ENCODE measurements around the gene HIPK1. TPM values are rescaled to one million over a fixed set of nuclear protein-coding genes. Genes with fewer than 3 reads are reported as not detected.
A peak's percentile ranks its signal among the peaks of the same experiment; 100 is the strongest.

Gene HIPK1
- total RNA-seq, 1 donor from 2014 or later, result 108 TPM

GRCh38 chr1:113922957-113923356 is 6.2 kb upstream of the HIPK1 start:
- H3K4me3 Mint-ChIP-seq (ENCODE audit: low read depth), result no peak overlapping the region
- intact Hi-C loops (cut with micrococcal nuclease), result no loop called here
- H3K27ac Mint-ChIP-seq, result no peak overlapping the region
- DNase-seq (ENCODE audit: low spot score), result no peak
- H3K36me3 Mint-ChIP-seq (ENCODE audit: low read depth), result no peaks in the 10 kb centered on the region
- no peaks in the 10 kb centered on the region for H3K9me3 Mint-ChIP-seq
- peaks cover 8% of the 10 kb centered on the region for H3K27me3 Mint-ChIP-seq (ENCODE audit: low read depth)
- H3K4me1 Mint-ChIP-seq (ENCODE audit: low read depth), result peaks cover 8% of the 10 kb centered on the region

GRCh38 chr1:113924473-113924872 is 4.7 kb upstream of the HIPK1 start:
- peaks cover 8% of the 10 kb centered on the region for H3K27me3 Mint-ChIP-seq (ENCODE audit: low read depth)
- no peak for DNase-seq (ENCODE audit: low spot score)
- intact Hi-C loops (cut with micrococcal nuclease), result no loop called here
- peaks cover 12% of the 10 kb centered on the region for H3K4me1 Mint-ChIP-seq (ENCODE audit: low read depth)
- H3K9me3 Mint-ChIP-seq, result no peaks in the 10 kb centered on the region
- H3K36me3 Mint-ChIP-seq (ENCODE audit: low read depth), result no peaks in the 10 kb centered on the region
- H3K4me3 Mint-ChIP-seq (ENCODE audit: low read depth), result no peak overlapping the region
- H3K27ac Mint-ChIP-seq, result no peak overlapping the region

GRCh38 chr1:113928187-113928930 is 765 bp upstream of the HIPK1 start:
- intact Hi-C loops (cut with micrococcal nuclease), result loop anchor here (2.0 to 5.0 kb wide), 2 partner anchors 91 to 972 kb away; partner anchors contain the start of gene SLC16A1
- Mint-ChIP-seq H3K27me3 (ENCODE audit: low read depth) (peaks cover 3% of the 10 kb centered on the region), H3K27ac (peak overlapping the region; percentile 100), H3K4me3 (ENCODE audit: low read depth) (peak overlapping the region; percentile 97), H3K36me3 (ENCODE audit: low read depth) (peaks cover 12% of the 10 kb centered on the region), H3K4me1 (ENCODE audit: low read depth) (peaks cover 39% of the 10 kb centered on the region), H3K9me3 (no peaks in the 10 kb centered on the region)
- DNase-seq (ENCODE audit: low spot score), result no peak

GRCh38 chr1:113929750-113930498 is 800 bp downstream of the HIPK1 start:
- peaks cover 50% of the 10 kb centered on the region for H3K4me1 Mint-ChIP-seq (ENCODE audit: low read depth)

GRCh38 chr1:113930499-113931161 is 1.5 kb downstream of the HIPK1 start:
- no peaks in the 10 kb centered on the region for H3K27me3 Mint-ChIP-seq (ENCODE audit: low read depth)
- H3K4me3 Mint-ChIP-seq (ENCODE audit: low read depth), result peak overlapping the region; percentile 97
- peak; percentile 67 for DNase-seq (ENCODE audit: low spot score)
- H3K9me3 Mint-ChIP-seq, result no peaks in the 10 kb centered on the region
- peak overlapping the region; percentile 99 for H3K27ac Mint-ChIP-seq
- H3K36me3 Mint-ChIP-seq (ENCODE audit: low read depth), result peaks cover 30% of the 10 kb centered on the region
- intact Hi-C loops (cut with micrococcal nuclease), result loop anchor here (1.0 to 5.0 kb wide), 8 partner anchors 10 to 828 kb away; partner anchors contain the start of genes OLFML3, PHTF1, RSBN1 and TRIM33
- peaks cover 57% of the 10 kb centered on the region for H3K4me1 Mint-ChIP-seq (ENCODE audit: low read depth)

More at GRCh38 chr1:113929750-113930498, 800 bp downstream of the HIPK1 start:
- Mint-ChIP-seq H3K36me3 (ENCODE audit: low read depth) (peaks cover 24% of the 10 kb centered on the region), H3K4me3 (ENCODE audit: low read depth) (peak overlapping the region; percentile 97), H3K27me3 (ENCODE audit: low read depth) (no peaks in the 10 kb centered on the region), H3K27ac (peak overlapping the region; percentile 99), H3K9me3 (no peaks in the 10 kb centered on the region)
- intact Hi-C loops (cut with micrococcal nuclease), result loop anchor here (1.0 to 5.0 kb wide), 10 partner anchors 25 to 973 kb away; partner anchors contain the start of genes DCLRE1B, OLFML3, PHTF1 and RSBN1
- peak; percentile 62 for DNase-seq (ENCODE audit: low spot score)

- DNase-seq (ENCODE audit: low spot score), result no peak
- intact Hi-C loops (cut with micrococcal nuclease), result loop anchor here (1.0 to 5.0 kb wide), 6 partner anchors 9 to 827 kb away; partner anchors contain the start of genes OLFML3, PHTF1 and TRIM33
- H3K4me3 Mint-ChIP-seq (ENCODE audit: low read depth), result peak overlapping the region; percentile 97
- peaks cover 61% of the 10 kb centered on the region for H3K4me1 Mint-ChIP-seq (ENCODE audit: low read depth)
- peak overlapping the region; percentile 99 for H3K27ac Mint-ChIP-seq
- H3K36me3 Mint-ChIP-seq (ENCODE audit: low read depth), result peaks cover 35% of the 10 kb centered on the region
- H3K9me3 Mint-ChIP-seq, result no peaks in the 10 kb centered on the region
- no peaks in the 10 kb centered on the region for H3K27me3 Mint-ChIP-seq (ENCODE audit: low read depth)
These were observed 2.3 kb downstream of the HIPK1 start for GRCh38 chr1:113931451-113931851.

- peaks cover 73% of the 10 kb centered on the region for H3K4me1 Mint-ChIP-seq (ENCODE audit: low read depth)
- H3K4me3 Mint-ChIP-seq (ENCODE audit: low read depth), result peak overlapping the region; percentile 97
- H3K27me3 Mint-ChIP-seq (ENCODE audit: low read depth), result no peaks in the 10 kb centered on the region
- peak overlapping the region; percentile 75 for H3K27ac Mint-ChIP-seq
- intact Hi-C loops (cut with micrococcal nuclease), result loop anchor here (5.0 kb wide), 2 partner anchors 43 to 177 kb away; partner anchors contain the start of genes OLFML3 and PHTF1
- H3K9me3 Mint-ChIP-seq, result no peaks in the 10 kb centered on the region
- DNase-seq (ENCODE audit: low spot score), result no peak
- peaks cover 47% of the 10 kb centered on the region for H3K36me3 Mint-ChIP-seq (ENCODE audit: low read depth)
These were observed 4.9 kb downstream of the HIPK1 start for GRCh38 chr1:113934006-113934405.

- Mint-ChIP-seq H3K27ac (no peak overlapping the region), H3K9me3 (no peaks in the 10 kb centered on the region), H3K4me3 (ENCODE audit: low read depth) (no peak overlapping the region), H3K36me3 (ENCODE audit: low read depth) (peaks cover 52% of the 10 kb centered on the region), H3K4me1 (ENCODE audit: low read depth) (peaks cover 78% of the 10 kb centered on the region), H3K27me3 (ENCODE audit: low read depth) (no peaks in the 10 kb centered on the region)
- intact Hi-C loops (cut with micrococcal nuclease), result loop anchor here (5.0 kb wide), 2 partner anchors 43 to 177 kb away; partner anchors contain the start of genes OLFML3 and PHTF1
- no peak for DNase-seq (ENCODE audit: low spot score)
These were observed 5.5 kb downstream of the HIPK1 start for GRCh38 chr1:113934511-113935055.

- Mint-ChIP-seq H3K27ac (no peak overlapping the region), H3K4me1 (ENCODE audit: low read depth) (peaks cover 84% of the 10 kb centered on the region), H3K36me3 (ENCODE audit: low read depth) (peaks cover 54% of the 10 kb centered on the region), H3K9me3 (no peaks in the 10 kb centered on the region), H3K4me3 (ENCODE audit: low read depth) (no peak overlapping the region), H3K27me3 (ENCODE audit: low read depth) (no peaks in the 10 kb centered on the region)
- intact Hi-C loops (cut with micrococcal nuclease), result no loop called here
- DNase-seq (ENCODE audit: low spot score), result no peak
These were observed 6.1 kb downstream of the HIPK1 start for GRCh38 chr1:113935176-113935575.

GRCh38 chr1:113935970-113936369 is 6.8 kb downstream of the HIPK1 start:
- DNase-seq (ENCODE audit: low spot score), result no peak

GRCh38 chr1:113937146-113937545 is 8.0 kb downstream of the HIPK1 start:
- Mint-ChIP-seq H3K36me3 (ENCODE audit: low read depth) (peaks cover 67% of the 10 kb centered on the region), H3K4me3 (ENCODE audit: low read depth) (peak overlapping the region; percentile 27), H3K27me3 (ENCODE audit: low read depth) (no peaks in the 10 kb centered on the region), H3K4me1 (ENCODE audit: low read depth) (peaks cover 79% of the 10 kb centered on the region), H3K27ac (peak overlapping the region; percentile 63), H3K9me3 (no peaks in the 10 kb centered on the region)
- DNase-seq (ENCODE audit: low spot score), result no peak
- intact Hi-C loops (cut with micrococcal nuclease), result no loop called here

More at GRCh38 chr1:113935970-113936369, 6.8 kb downstream of the HIPK1 start:
- Mint-ChIP-seq H3K36me3 (ENCODE audit: low read depth) (peaks cover 60% of the 10 kb centered on the region), H3K27ac (peak overlapping the region; percentile 26), H3K4me3 (ENCODE audit: low read depth) (no peak overlapping the region), H3K9me3 (no peaks in the 10 kb centered on the region), H3K27me3 (ENCODE audit: low read depth) (no peaks in the 10 kb centered on the region), H3K4me1 (ENCODE audit: low read depth) (peaks cover 86% of the 10 kb centered on the region)
- intact Hi-C loops (cut with micrococcal nuclease), result no loop called here

- H3K27me3 Mint-ChIP-seq (ENCODE audit: low read depth), result no peaks in the 10 kb centered on the region
- H3K4me3 Mint-ChIP-seq (ENCODE audit: low read depth), result no peak overlapping the region
- intact Hi-C loops (cut with micrococcal nuclease), result no loop called here
- H3K36me3 Mint-ChIP-seq (ENCODE audit: low read depth), result peaks cover 67% of the 10 kb centered on the region
- H3K27ac Mint-ChIP-seq, result peak overlapping the region; percentile 70
- peaks cover 74% of the 10 kb centered on the region for H3K4me1 Mint-ChIP-seq (ENCODE audit: low read depth)
- DNase-seq (ENCODE audit: low spot score), result no peak
- peaks cover 2% of the 10 kb centered on the region for H3K9me3 Mint-ChIP-seq
These were observed 9.1 kb downstream of the HIPK1 start for GRCh38 chr1:113938192-113938591.

All from activated T-helper 2 cell treated with anti-CD3 and anti-CD28 coated beads, Interferon-gamma antibody, Interleukin-2, Interleukin-4, amounts not matched to agents 10 μg/mL and 5 μg/mL and 100 μg/mL, durations not matched to agents 14 hours and 24 hours and 36 hours (primary cell).